ENCODE measurements around the gene RYR2. TPM values are rescaled to one million over a fixed set of nuclear protein-coding genes. Genes with fewer than 3 reads are reported as not detected.

Gene RYR2
- total and polyA plus RNA-seq, 3 donors from 2014 or later: 5.4 to 9.5 (median 9.1) TPM

DNA sequence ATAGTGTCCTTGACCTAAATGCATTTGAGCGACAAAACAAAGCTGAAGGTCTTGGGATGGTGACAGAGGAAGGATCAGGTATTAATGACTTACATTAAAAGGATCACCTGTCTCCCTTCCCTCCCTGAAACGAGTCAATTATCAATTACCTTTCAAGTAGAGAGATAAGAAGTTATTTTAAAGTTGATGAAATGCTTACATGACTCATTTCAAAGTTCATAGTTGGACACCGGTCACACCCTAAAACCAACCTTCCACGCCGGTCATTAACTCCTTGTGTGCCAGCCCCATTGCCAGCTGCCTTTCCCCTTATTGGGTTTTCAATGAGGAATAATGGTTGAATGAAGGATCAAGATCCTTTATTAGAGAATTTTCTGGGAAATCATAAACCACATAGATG, 719.0 kb downstream of the RYR2 start:
- no peaks in the 10 kb centered on the region for H3K36me3 ChIP-seq (ENCODE audit: low read depth, missing control alignments)
- WGBS, 2 donors: 58 to 59% methylated on average over 5 of the region's 5 CpGs
- TF ChIP-seq POLR2A (IDR thresholded peaks at IDR 0.05): no peak
- TF ChIP-seq, protein P1, sequence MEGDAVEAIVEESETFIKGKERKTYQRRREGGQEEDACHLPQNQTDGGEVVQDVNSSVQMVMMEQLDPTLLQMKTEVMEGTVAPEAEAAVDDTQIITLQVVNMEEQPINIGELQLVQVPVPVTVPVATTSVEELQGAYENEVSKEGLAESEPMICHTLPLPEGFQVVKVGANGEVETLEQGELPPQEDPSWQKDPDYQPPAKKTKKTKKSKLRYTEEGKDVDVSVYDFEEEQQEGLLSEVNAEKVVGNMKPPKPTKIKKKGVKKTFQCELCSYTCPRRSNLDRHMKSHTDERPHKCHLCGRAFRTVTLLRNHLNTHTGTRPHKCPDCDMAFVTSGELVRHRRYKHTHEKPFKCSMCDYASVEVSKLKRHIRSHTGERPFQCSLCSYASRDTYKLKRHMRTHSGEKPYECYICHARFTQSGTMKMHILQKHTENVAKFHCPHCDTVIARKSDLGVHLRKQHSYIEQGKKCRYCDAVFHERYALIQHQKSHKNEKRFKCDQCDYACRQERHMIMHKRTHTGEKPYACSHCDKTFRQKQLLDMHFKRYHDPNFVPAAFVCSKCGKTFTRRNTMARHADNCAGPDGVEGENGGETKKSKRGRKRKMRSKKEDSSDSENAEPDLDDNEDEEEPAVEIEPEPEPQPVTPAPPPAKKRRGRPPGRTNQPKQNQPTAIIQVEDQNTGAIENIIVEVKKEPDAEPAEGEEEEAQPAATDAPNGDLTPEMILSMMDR (IDR thresholded peaks at IDR 0.05): no peak

GRCh38 chr1:237763137-237763536, 721.2 kb downstream of the RYR2 start:
- Histone ChIP-seq H3K4me1 (no peaks in the 10 kb centered on the region), H3K36me3 (ENCODE audit: low read depth, missing control alignments) (no peaks in the 10 kb centered on the region)
- TF ChIP-seq POLR2A (IDR thresholded peaks at IDR 0.05): no peak
- TF ChIP-seq, protein P1 (IDR thresholded peaks at IDR 0.05): no peak

More for the DNA sequence above, 719.0 kb downstream of the RYR2 start:
- no peak for DNase-seq
- Histone ChIP-seq H3K9me3 (no peaks in the 10 kb centered on the region), H3K4me1 (no peaks in the 10 kb centered on the region), H3K27ac (no peak overlapping the region), H3K27me3 (no peaks in the 10 kb centered on the region), H3K4me3 (no peak overlapping the region)
- intact Hi-C loops (cut with DNase I; ENCODE audit: low total_unique reads): no loop called here

DNA sequence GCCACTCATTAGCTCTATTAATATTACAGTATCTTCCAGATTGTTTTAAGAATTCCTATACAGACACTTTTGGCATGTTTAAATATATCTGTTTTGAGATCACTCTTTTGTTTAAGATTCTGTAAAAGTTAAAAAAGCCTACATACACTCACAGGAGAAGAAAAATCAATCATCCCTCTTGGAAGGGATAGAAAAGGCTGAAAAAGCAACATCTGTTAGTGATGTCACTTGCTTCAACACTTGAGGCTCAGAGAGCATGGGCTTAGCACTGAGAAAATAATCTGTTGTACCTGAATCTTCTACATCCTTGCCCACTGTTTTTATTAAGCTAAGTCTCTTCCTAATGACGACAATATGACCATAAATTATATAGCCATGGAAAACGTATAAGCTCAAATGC, 721.8 kb downstream of the RYR2 start:
- H3K4me1 ChIP-seq: no peaks in the 10 kb centered on the region
- TF ChIP-seq, protein P1 (IDR thresholded peaks at IDR 0.05): no peak
- no peak for TF ChIP-seq POLR2A (IDR thresholded peaks at IDR 0.05)
- no peaks in the 10 kb centered on the region for H3K9me3 ChIP-seq
- H3K4me3 ChIP-seq: no peak overlapping the region
- no peaks in the 10 kb centered on the region for H3K36me3 ChIP-seq (ENCODE audit: low read depth, missing control alignments)
- no peak overlapping the region for H3K27ac ChIP-seq
- WGBS, 2 donors: 44 to 66% methylated on average over 2 of the region's 2 CpGs
- intact Hi-C loops (cut with DNase I; ENCODE audit: low total_unique reads): no loop called here
- no peak for DNase-seq
- H3K27me3 ChIP-seq: no peaks in the 10 kb centered on the region

More at GRCh38 chr1:237763137-237763536, 721.2 kb downstream of the RYR2 start:
- no peak for DNase-seq
- 85 to 95% methylated on average over 7 of the region's 7 CpGs for whole genome bisulfite sequencing, 2 donors
- H3K4me3 ChIP-seq: no peak overlapping the region
- no peaks in the 10 kb centered on the region for H3K27me3 ChIP-seq
- no peak overlapping the region for H3K27ac ChIP-seq
- H3K9me3 ChIP-seq: no peaks in the 10 kb centered on the region
- intact Hi-C loops (cut with DNase I; ENCODE audit: low total_unique reads): no loop called here

- no peak for DNase-seq
- no peak overlapping the region for H3K4me3 ChIP-seq
- no peak overlapping the region for H3K27ac ChIP-seq
- WGBS, 2 donors: 52 to 74% methylated on average over 2 of the region's 2 CpGs
- intact Hi-C loops (cut with DNase I; ENCODE audit: low total_unique reads): no loop called here
- no peaks in the 10 kb centered on the region for H3K9me3 ChIP-seq
- no peaks in the 10 kb centered on the region for H3K4me1 ChIP-seq
- H3K27me3 ChIP-seq: no peaks in the 10 kb centered on the region
- H3K36me3 ChIP-seq (ENCODE audit: low read depth, missing control alignments): no peaks in the 10 kb centered on the region
- TF ChIP-seq, protein P1 (IDR thresholded peaks at IDR 0.05): no peak
- no peak for TF ChIP-seq POLR2A (IDR thresholded peaks at IDR 0.05)
Measured at GRCh38 chr1:237769916-237770315, 727.9 kb downstream of the RYR2 start.

DNA sequence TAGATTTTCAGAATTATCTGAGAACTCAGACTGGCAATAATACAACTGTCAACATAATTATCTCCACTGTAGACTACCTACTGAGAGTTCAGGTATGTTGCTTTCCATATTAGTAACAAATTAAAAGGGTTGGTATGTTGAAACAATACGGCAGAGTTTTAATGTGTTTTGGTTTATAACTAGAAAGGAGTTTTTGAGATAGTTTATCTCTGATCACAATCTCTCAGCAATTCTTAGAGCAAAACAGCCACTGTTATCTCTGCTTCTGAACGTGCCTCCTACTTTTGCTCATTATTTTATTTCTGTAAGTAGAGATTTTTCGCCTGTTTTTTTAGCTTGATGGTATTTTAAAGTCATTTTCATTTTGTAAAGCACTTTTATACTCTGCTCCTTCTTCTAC, 730.0 kb downstream of the RYR2 start:
- no peaks in the 10 kb centered on the region for H3K36me3 ChIP-seq (ENCODE audit: low read depth, missing control alignments)
- intact Hi-C loops (cut with DNase I; ENCODE audit: low total_unique reads): no loop called here
- 63 to 67% methylated on average over 3 of the region's 3 CpGs for WGBS, 2 donors
- H3K4me1 ChIP-seq: no peaks in the 10 kb centered on the region
- H3K27ac ChIP-seq: no peak overlapping the region
- H3K9me3 ChIP-seq: no peaks in the 10 kb centered on the region
- no peak for TF ChIP-seq POLR2A (IDR thresholded peaks at IDR 0.05)
- TF ChIP-seq, protein P1 (IDR thresholded peaks at IDR 0.05): no peak
- DNase-seq: no peak
- no peaks in the 10 kb centered on the region for H3K27me3 ChIP-seq
- no peak overlapping the region for H3K4me3 ChIP-seq
